Common myeloid progenitor, CD34-positive (primary cell): ENCODE data around the gene MICALL2.
A peak's percentile ranks its signal among the peaks of the same experiment; 100 is the strongest.

Source experiments
- CTCF ChIA-PET: fragments of 350-600 bp; sonication (Branson Sonifier 250); formaldehyde crosslinking; loops from one replicate; lab custom pipeline; 2021; ENCODE audit warnings: antibody characterized with exemption; lab: Charles Lee
- POLR2A ChIA-PET: fragments of 350-600 bp; sonication (Branson Sonifier 250); formaldehyde crosslinking; loops from one replicate; lab custom pipeline; 2021; ENCODE audit warnings: antibody characterized with exemption; lab: Charles Lee
- DNase-seq, 3 donors: peaks; one replicate each; pipeline versions ENCODE4 v3.0.0 to v3.0.0-alpha.2; 2013
- H3K27ac ChIP-seq, 2 experiments: 1 replicate in 1 of 2; 2 replicates in 1 of 2; pipeline ENCODE4 v1.7.0; 2013; ENCODE audit warnings: inconsistent platforms in 2 of 2, low read length in 2 of 2, mild to moderate bottlenecking in 2 of 2, low read depth in 1 of 2, moderate library complexity in 1 of 2; ENCODE audit not compliant: severe bottlenecking in 2 of 2, insufficient read depth in 1 of 2, poor library complexity in 1 of 2
- H3K27me3 ChIP-seq, 5 experiments: replicated peaks in 2 of 5; 1 replicate in 3 of 5; 2 replicates in 2 of 5; pipeline versions ENCODE4 v1.6.1 to v1.7.0; 2013; ENCODE audit warnings: low read length in 4 of 5, mild to moderate bottlenecking in 2 of 5, moderate library complexity in 2 of 5, inconsistent platforms in 1 of 5; ENCODE audit not compliant: insufficient read depth in 5 of 5, control insufficient read depth in 4 of 5
- H3K36me3 ChIP-seq, 4 experiments: 1 replicate in 2 of 4; 2 replicates in 2 of 4; pipeline versions ENCODE4 v1.6.1 to v1.7.0; 2013; ENCODE audit warnings: low read length in 3 of 4, control low read depth in 1 of 4, mild to moderate bottlenecking in 1 of 4; ENCODE audit not compliant: control insufficient read depth in 4 of 4, insufficient read depth in 4 of 4
- H3K4me1 ChIP-seq, 4 experiments: 1 replicate in 3 of 4; 2 replicates in 1 of 4; pipeline versions ENCODE4 v1.6.1 to v1.7.1; 2013; ENCODE audit warnings: low read length in 3 of 4, mild to moderate bottlenecking in 3 of 4, control low read depth in 1 of 4, inconsistent platforms in 1 of 4, moderate library complexity in 1 of 4; ENCODE audit not compliant: control insufficient read depth in 4 of 4, insufficient read depth in 4 of 4; ENCODE audit errors: control extremely low read depth in 1 of 4
- H3K4me3 ChIP-seq, 7 experiments: 1 replicate in 4 of 7; 2 replicates in 3 of 7; pipeline versions ENCODE4 v1.5.1 to v1.7.0; 2013; ENCODE audit warnings: mild to moderate bottlenecking in 7 of 7, low read length in 6 of 7, moderate library complexity in 6 of 7, inconsistent platforms in 2 of 7, low read depth in 2 of 7, control low read depth in 1 of 7; ENCODE audit not compliant: insufficient read depth in 4 of 7, control insufficient read depth in 1 of 7; ENCODE audit errors: extremely low read depth in 1 of 7
- H3K9me3 ChIP-seq, 5 experiments: 1 replicate in 4 of 5; 2 replicates in 1 of 5; pipeline versions ENCODE4 v1.6.1 to v1.7.1; 2013; ENCODE audit warnings: low read length in 4 of 5, mild to moderate bottlenecking in 2 of 5, inconsistent platforms in 1 of 5, low read depth in 1 of 5, moderate library complexity in 1 of 5; ENCODE audit not compliant: control insufficient read depth in 4 of 5, insufficient read depth in 2 of 5; ENCODE audit errors: control extremely low read depth in 1 of 5
- WGBS: methylation state at CpG from one replicate; pipeline ENCODE4 v1.1.5; 2013; ENCODE audit not compliant: insufficient coverage; 5-methylcytosine and 5-hydroxymethylcytosine counted together

MICALL2 gene

GRCh38 chr7:1403638-1404459 is 55.4 kb downstream of the MICALL2 start:
- H3K4me3 ChIP-seq, result peak overlapping the region in 2 of 7 experiments; percentile 42 to 43
- no peaks in the 10 kb centered on the region for H3K36me3 ChIP-seq
- ChIA-PET POLR2A (no interaction called here), CTCF (interaction anchor here (0.8 to 1.6 kb wide), 8 partner anchors 9 to 211 kb away, joined by 3 to 7 read pairs (median 4); no protein-coding TSS in a partner anchor)
- 9% methylated on average over 28 of the region's 41 CpGs for WGBS
- peaks cover 0 to 9% (median 0%) of the 10 kb centered on the region in 5 experiments for H3K9me3 ChIP-seq
- peaks cover 3 to 74% (median 26%) of the 10 kb centered on the region in 5 experiments for H3K27me3 ChIP-seq
- H3K27ac ChIP-seq, result no peak overlapping the region
- DNase-seq, result peak; percentile 46 to 70 (median 62)
- peaks cover 3 to 12% (median 10%) of the 10 kb centered on the region in 4 experiments for H3K4me1 ChIP-seq

DNA sequence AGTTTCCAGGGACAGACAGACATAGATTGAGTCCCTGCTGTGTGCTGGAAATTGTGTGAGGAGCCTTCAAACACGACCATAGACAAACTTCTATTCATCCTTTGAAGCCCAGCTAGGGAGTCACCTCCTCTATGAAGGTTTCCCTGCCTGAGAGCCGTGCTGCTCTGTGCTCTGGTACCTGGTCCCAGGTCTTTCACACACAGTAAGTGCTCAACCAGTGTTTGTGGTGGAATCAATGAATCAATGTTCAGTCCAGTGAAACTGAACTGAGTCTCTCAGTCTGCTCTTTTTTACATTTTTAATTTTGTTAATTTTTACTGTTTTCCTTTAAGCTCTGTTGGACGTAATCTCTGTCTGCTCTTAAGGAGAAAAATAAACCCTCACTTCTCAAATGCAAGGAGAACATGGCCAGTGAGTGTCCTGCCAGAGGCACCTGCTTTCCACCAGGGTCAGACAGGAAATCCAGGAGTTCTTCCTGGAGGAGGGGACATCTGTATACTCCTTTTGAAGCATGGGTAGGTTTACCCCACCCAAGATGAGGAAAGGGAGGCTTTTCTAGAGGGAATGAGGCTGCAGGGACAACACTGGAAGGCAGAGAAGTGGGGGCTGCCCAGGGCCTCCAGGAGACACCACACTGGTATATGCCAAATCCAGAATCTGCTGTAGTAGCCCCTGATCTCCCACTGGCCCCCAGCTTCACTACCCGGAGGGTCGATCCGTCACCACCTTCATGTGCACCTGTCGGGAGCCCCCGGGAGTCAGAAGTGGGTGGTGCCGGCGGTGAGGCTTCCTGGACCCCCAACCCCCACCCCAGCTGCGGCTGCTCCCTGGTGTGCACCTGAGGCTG is 56.3 kb downstream of the MICALL2 start:
- Histone ChIP-seq H3K36me3 (no peaks in the 10 kb centered on the region), H3K4me3 (peak overlapping the region in 1 of 7 experiments; percentile 42), H3K27me3 (peaks cover 3 to 79% (median 26%) of the 10 kb centered on the region in 5 experiments), H3K9me3 (peaks cover 0 to 9% (median 0%) of the 10 kb centered on the region in 5 experiments), H3K27ac (no peak overlapping the region), H3K4me1 (peaks cover 3 to 12% (median 10%) of the 10 kb centered on the region in 4 experiments)
- no peak for DNase-seq
- CTCF ChIA-PET, result interaction anchor here (1.0 to 2.0 kb wide), 5 partner anchors 10 to 210 kb away, joined by 4 to 7 read pairs (median 4); no protein-coding TSS in a partner anchor
- POLR2A ChIA-PET, result no interaction called here
- WGBS, result 46% methylated on average over 10 of the region's 11 CpGs

GRCh38 chr7:1402110-1402790 is 57.0 kb downstream of the MICALL2 start:
- H3K4me1 ChIP-seq, result peaks cover 3 to 12% (median 10%) of the 10 kb centered on the region in 4 experiments
- no peak overlapping the region for H3K27ac ChIP-seq
- WGBS, result 98% methylated on average over 10 of the region's 12 CpGs
- no peaks in the 10 kb centered on the region for H3K36me3 ChIP-seq
- DNase-seq, result no peak
- H3K9me3 ChIP-seq, result peaks cover 0 to 12% (median 2%) of the 10 kb centered on the region in 5 experiments
- peaks cover 3 to 82% (median 26%) of the 10 kb centered on the region in 5 experiments for H3K27me3 ChIP-seq
- POLR2A ChIA-PET, result interaction anchor here (0.6 kb wide), 1 partner anchor 206 kb away, joined by 3 read pairs; no protein-coding TSS in a partner anchor
- CTCF ChIA-PET, result interaction anchor here (1.0 to 2.0 kb wide), 3 partner anchors 13 to 167 kb away, joined by 4 to 5 read pairs (median 4); no protein-coding TSS in a partner anchor
- H3K4me3 ChIP-seq, result no peak overlapping the region

GRCh38 chr7:1401011-1401410 is 58.3 kb downstream of the MICALL2 start:
- POLR2A ChIA-PET, result no interaction called here
- Histone ChIP-seq H3K27me3 (peaks cover 3 to 77% (median 26%) of the 10 kb centered on the region in 5 experiments), H3K4me3 (no peak overlapping the region), H3K27ac (no peak overlapping the region), H3K36me3 (no peaks in the 10 kb centered on the region), H3K9me3 (peaks cover 0 to 13% (median 2%) of the 10 kb centered on the region in 5 experiments), H3K4me1 (peaks cover 3 to 12% (median 10%) of the 10 kb centered on the region in 4 experiments)
- no peak for DNase-seq
- WGBS, result 65% methylated on average over 18 of the region's 18 CpGs
- CTCF ChIA-PET, result interaction anchor here (0.7 to 2.0 kb wide), 2 partner anchors 11 to 12 kb away, joined by 3 to 5 read pairs; no protein-coding TSS in a partner anchor

GRCh38 chr7:1400371-1400770 is 58.9 kb downstream of the MICALL2 start:
- ChIA-PET CTCF (interaction anchor here (0.6 kb wide), 1 partner anchor 274 kb away, joined by 3 read pairs; no protein-coding TSS in a partner anchor), POLR2A (no interaction called here)
- H3K4me1 ChIP-seq, result peaks cover 3 to 13% (median 10%) of the 10 kb centered on the region in 4 experiments
- no peaks in the 10 kb centered on the region for H3K36me3 ChIP-seq
- H3K27ac ChIP-seq, result no peak overlapping the region
- no peak for DNase-seq
- peaks cover 0 to 13% (median 2%) of the 10 kb centered on the region in 5 experiments for H3K9me3 ChIP-seq
- no peak overlapping the region for H3K4me3 ChIP-seq
- H3K27me3 ChIP-seq, result peaks cover 3 to 73% (median 26%) of the 10 kb centered on the region in 5 experiments
- WGBS, result 50% methylated on average over 6 of the region's 11 CpGs
